Adrenal gland (tissue), 12 donors: ENCODE results near the gene C3orf70. TPM values are rescaled to one million over a fixed set of nuclear protein-coding genes. Genes with fewer than 3 reads are reported as not detected.
"Not testable (repeated sequence)": the region's sequence is repeated elsewhere in the genome, so short reads cannot be mapped to it uniquely, and the experiment has no call there.

Source experiments
- DNase-seq, 7 donors: peaks; one replicate each; pipeline ENCODE4 v3.0.0-alpha.2; 2019 to 2020
- H3K27ac ChIP-seq, 5 donors: fragments of 200-600 bp; sonication (generic) in 4 of 5; 1 replicate in 3 of 5; 2 replicates in 2 of 5; pipeline versions ENCODE4 v1.5.1 to v1.8.0; 2016 to 2020; ENCODE audit warnings: mild to moderate bottlenecking in 1 of 5
- H3K27me3 ChIP-seq: fragments of 200-600 bp; 2 replicates; pipeline ENCODE4 v1.8.0; 2021
- H3K36me3 ChIP-seq, 2 donors: fragments of 200-600 bp; replicated peaks in 1 of 2; 1 replicate in 1 of 2; 2 replicates in 1 of 2; pipeline versions ENCODE4 v1.5.1 to v1.8.0; 2018 to 2022
- H3K4me1 ChIP-seq, 2 donors: fragments of 200-600 bp; replicated peaks in 1 of 2; 1 replicate in 1 of 2; 2 replicates in 1 of 2; pipeline versions ENCODE4 v1.5.1 to v1.8.0; 2018 to 2021
- H3K4me3 ChIP-seq, 4 donors: fragments of 200-600 bp; sonication (generic) in 3 of 4; one replicate each; pipeline ENCODE4 v1.5.1; 2016 to 2018
- H3K9me3 ChIP-seq, 3 donors: fragments of 200-600 bp; sonication (generic) in 1 of 3; replicated peaks in 1 of 3; 1 replicate in 2 of 3; 2 replicates in 1 of 3; pipeline versions ENCODE4 v1.5.1 to v1.8.0; 2016 to 2021
- POLR2A ChIP-seq, 2 donors: fragments of 450-650 bp; IDR thresholded peaks; one replicate each; pipeline ENCODE4 v1.6.1; 2017; ENCODE audit warnings: antibody characterized with exemption in 2 of 2, mild to moderate bottlenecking in 2 of 2, moderate library complexity in 1 of 2
- whole genome bisulfite sequencing, 4 donors: extraction: QIAGEN DNeasy Blood & Tissue Kit in 2 of 4; methylation state at CpG; one replicate each; pipeline versions ENCODE4 v1.1.5 to v1.1.7; 2013 to 2017; 5-methylcytosine and 5-hydroxymethylcytosine counted together
- intact Hi-C, 2 donors: fragments of 100-400 bp; cut with DNase I; formaldehyde crosslinking; loops; one replicate each; pipeline versions ENCODE4 v1.14.1 to v1.15.0; 2022 to 2023
- polyA plus RNA-seq, 3 donors: library from polyadenylated mRNA; stranded (reverse); fragments of 200-250 nt in 2 of 3; fragments of 350-450 nt in 1 of 3; fragmentation: Illumina TruSeq in 1 of 3; extraction: RNeasy Lipid Tissue Mini Kit (QIAGEN cat#74804) in 1 of 3; gene quantifications; one replicate each; pipeline ENCODE4 v1.2.3, GENCODE V29; 2013 to 2014
- total RNA-seq, 9 donors: library from RNA; depleted of rRNA in 4 of 9; stranded (reverse); fragments of >200 nt in 4 of 9; fragments of 120-200 nt in 1 of 9; fragmentation: NEBNext Ultra II Directional in 1 of 9; extraction: Animal tissue kit (Norgen Biotek cat#: 25700) in 1 of 9; gene quantifications; one replicate each; pipeline versions ENCODE4 v1.1.0 to v1.2.4, GENCODE V29; 2013 to 2023
- TF ChIP-seq, protein P1 (sequence below), 6 experiments: fragments of 450-650 bp in 4 of 6; fragments of 200-600 bp in 2 of 6; sonication (generic) in 1 of 6; IDR thresholded peaks; 1 replicate in 5 of 6; 2 replicates in 1 of 6; pipeline versions ENCODE4 v1.5.1 to v1.8.0; 2016 to 2021; ENCODE audit warnings: antibody characterized with exemption in 6 of 6, mild to moderate bottlenecking in 2 of 6, moderate library complexity in 1 of 6
- donor health status: healthy with polysubstance abuse.
- donor health status: Bipolar disorder and iron deficiency.
- donor health status: DM: yes; HTN: yes; CAD: no.
- donor health status: DM: no; HTN: no; CAD: no.
- donor health status: DM: no; HTN: no; CAD: no.
- donor health status: DM: yes; HTN: yes; CAD: no.

The C3orf70 gene
- total and polyA plus RNA-seq, 12 donors: 0.64 to 2.6 (median 0.95) TPM

- no peaks in the 10 kb centered on the region for H3K27me3 ChIP-seq
- no peak overlapping the region for H3K4me3 ChIP-seq
- H3K27ac ChIP-seq: no peak overlapping the region
- DNase-seq: no peak
- no peaks in the 10 kb centered on the region for H3K4me1 ChIP-seq
- TF ChIP-seq, protein P1, sequence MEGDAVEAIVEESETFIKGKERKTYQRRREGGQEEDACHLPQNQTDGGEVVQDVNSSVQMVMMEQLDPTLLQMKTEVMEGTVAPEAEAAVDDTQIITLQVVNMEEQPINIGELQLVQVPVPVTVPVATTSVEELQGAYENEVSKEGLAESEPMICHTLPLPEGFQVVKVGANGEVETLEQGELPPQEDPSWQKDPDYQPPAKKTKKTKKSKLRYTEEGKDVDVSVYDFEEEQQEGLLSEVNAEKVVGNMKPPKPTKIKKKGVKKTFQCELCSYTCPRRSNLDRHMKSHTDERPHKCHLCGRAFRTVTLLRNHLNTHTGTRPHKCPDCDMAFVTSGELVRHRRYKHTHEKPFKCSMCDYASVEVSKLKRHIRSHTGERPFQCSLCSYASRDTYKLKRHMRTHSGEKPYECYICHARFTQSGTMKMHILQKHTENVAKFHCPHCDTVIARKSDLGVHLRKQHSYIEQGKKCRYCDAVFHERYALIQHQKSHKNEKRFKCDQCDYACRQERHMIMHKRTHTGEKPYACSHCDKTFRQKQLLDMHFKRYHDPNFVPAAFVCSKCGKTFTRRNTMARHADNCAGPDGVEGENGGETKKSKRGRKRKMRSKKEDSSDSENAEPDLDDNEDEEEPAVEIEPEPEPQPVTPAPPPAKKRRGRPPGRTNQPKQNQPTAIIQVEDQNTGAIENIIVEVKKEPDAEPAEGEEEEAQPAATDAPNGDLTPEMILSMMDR (IDR thresholded peaks at IDR 0.05): no peak
- TF ChIP-seq POLR2A (IDR thresholded peaks at IDR 0.05): no peak
- intact Hi-C loops: no loop called here
- H3K36me3 ChIP-seq: no peaks in the 10 kb centered on the region
- H3K9me3 ChIP-seq: no peaks in the 10 kb centered on the region
- WGBS, 4 donors: 68 to 73% (median 70%) methylated on average over 4 of the region's 4 CpGs
Measured at GRCh38 chr3:185114756-185115155, 38.1 kb downstream of the C3orf70 start.

DNA sequence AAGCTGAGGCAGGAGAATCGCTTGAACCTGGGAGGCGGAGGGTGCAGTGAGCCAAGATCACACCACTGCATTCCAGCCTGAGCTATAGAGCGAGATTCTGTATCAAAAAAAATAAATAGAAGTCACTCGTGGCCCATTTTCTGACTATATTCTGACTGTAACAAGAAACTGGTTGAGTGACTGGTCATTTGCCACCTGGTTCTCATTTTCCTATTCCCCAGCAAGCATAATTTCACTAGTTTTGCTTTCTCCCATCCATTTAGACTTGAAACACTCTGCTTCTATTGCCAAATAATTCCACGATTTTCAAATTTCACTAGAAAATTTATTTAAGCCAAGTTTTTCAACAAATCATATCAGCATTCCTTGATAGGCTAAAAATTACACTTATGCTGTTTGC lies 40.7 kb downstream of the C3orf70 start:
- H3K4me1 ChIP-seq: no peaks in the 10 kb centered on the region
- H3K4me3 ChIP-seq: no peak overlapping the region
- no peak overlapping the region for H3K27ac ChIP-seq
- DNase-seq: no peak
- no peaks in the 10 kb centered on the region for H3K9me3 ChIP-seq
- intact Hi-C loops: no loop called here
- whole genome bisulfite sequencing, 4 donors: 82 to 90% (median 86%) methylated on average over 5 of the region's 5 CpGs
- no peaks in the 10 kb centered on the region for H3K27me3 ChIP-seq
- TF ChIP-seq, protein P1 (IDR thresholded peaks at IDR 0.05): no peak
- no peak for TF ChIP-seq POLR2A (IDR thresholded peaks at IDR 0.05)
- H3K36me3 ChIP-seq: no peaks in the 10 kb centered on the region

GRCh38 chr3:185109012-185109411 lies 43.8 kb downstream of the C3orf70 start:
- intact Hi-C loops, DNase-seq, H3K27ac ChIP-seq, H3K36me3 ChIP-seq, H3K4me1 ChIP-seq, H3K4me3 ChIP-seq, H3K9me3 ChIP-seq, H3K27me3 ChIP-seq: not testable (repeated sequence)
- WGBS, 4 donors: 64 to 78% (median 70%) methylated on average over 2 of the region's 2 CpGs

DNA sequence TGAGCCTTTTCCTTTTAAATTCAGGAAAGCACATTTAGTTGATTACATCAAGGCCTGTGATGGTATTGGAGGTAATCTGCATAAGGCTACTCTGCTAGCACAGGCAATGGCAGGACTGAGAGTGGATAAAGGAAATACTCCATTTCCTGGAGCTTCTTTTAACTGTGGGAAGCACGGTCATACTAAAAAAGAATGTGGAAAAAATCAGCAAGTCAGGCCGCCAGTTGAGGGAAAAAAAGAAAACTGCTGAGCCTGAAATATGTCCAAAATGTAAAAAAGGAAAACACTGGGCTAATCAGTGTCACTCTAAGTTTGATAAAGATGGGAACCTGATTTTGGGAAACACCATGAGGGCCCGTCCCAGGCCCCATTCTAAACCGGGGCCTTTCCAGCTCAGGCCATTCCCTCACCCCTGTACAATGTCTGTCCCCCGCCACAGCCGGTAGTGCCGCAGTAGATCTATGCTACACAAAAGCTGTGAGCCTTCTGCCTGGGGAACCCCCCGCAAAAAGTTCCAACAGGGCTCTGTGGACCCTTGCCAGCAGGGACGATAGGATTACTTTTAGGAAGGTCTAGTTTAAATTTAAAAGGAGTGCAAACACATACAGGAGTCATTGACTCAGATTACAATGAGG lies 46.5 kb downstream of the C3orf70 start:
- H3K36me3 ChIP-seq, H3K9me3 ChIP-seq, H3K4me1 ChIP-seq, H3K4me3 ChIP-seq, H3K27ac ChIP-seq, intact Hi-C loops, DNase-seq, H3K27me3 ChIP-seq: not testable (repeated sequence)
- WGBS, 4 donors: 68 to 89% (median 74%) methylated on average over 8 to 9 of the region's 9 CpGs

DNA sequence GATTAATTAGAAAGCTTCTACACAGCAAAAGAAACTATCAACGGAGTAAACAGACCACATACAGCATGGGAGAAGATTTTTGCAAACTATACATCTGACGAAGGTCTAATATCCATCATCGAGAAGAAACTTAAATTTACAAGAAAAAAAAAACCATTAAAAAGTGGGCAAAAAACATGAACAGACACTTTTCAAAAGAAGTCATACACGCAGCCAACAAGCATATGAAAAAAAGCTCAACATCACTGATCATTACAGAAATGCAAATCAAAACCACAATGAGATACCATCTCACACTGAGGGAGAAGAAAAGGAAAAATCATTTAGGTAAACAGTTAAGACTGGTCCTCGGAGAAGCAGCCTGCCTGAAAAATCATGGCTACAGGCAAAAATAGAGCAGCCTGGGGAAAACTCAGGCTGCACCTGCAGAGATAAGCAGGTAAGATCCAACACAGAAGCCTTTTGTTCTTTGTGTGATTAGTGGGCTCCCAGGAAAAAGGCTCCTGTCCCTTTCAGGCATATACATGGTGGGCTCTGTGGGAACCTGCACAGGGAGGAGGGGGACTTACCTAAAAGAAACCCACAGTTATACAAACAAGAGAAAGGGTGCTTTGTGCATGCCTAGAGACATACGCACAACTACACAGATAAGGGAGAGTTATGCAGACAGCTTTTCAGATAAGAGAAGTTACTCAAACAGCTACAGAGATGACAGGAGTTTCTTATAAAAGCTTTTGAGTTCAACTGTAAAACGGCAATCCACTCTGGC lies 49.3 kb downstream of the C3orf70 start:
- Histone ChIP-seq H3K4me1 (no peaks in the 10 kb centered on the region), H3K27me3 (no peaks in the 10 kb centered on the region), H3K9me3 (no peaks in the 10 kb centered on the region), H3K27ac (no peak overlapping the region), H3K4me3 (no peak overlapping the region), H3K36me3 (no peaks in the 10 kb centered on the region)
- intact Hi-C loops: no loop called here
- no peak for TF ChIP-seq POLR2A (IDR thresholded peaks at IDR 0.05)
- TF ChIP-seq, protein P1 (IDR thresholded peaks at IDR 0.05): no peak
- 69 to 81% (median 71%) methylated on average over 7 of the region's 7 CpGs for WGBS, 4 donors
- DNase-seq: no peak
